Body of pancreas (tissue), 4 donors: Measurements from ENCODE around the gene ASAP2.

Source experiments
- POLR2A ChIP-seq, 3 donors: fragments of 450-650 bp; IDR thresholded peaks; one replicate each; pipeline ENCODE4 v1.6.1; 2016; ENCODE audit warnings: antibody characterized with exemption in 3 of 3, mild to moderate bottlenecking in 2 of 3
- TF ChIP-seq, protein P1 (sequence below), 7 experiments: fragments of 450-650 bp in 4 of 7; fragments of 200-600 bp in 3 of 7; sonication (generic) in 3 of 7; IDR thresholded peaks; one replicate each; pipeline ENCODE4 v1.5.1; 2016 to 2019; ENCODE audit warnings: antibody characterized with exemption in 7 of 7

DNA sequence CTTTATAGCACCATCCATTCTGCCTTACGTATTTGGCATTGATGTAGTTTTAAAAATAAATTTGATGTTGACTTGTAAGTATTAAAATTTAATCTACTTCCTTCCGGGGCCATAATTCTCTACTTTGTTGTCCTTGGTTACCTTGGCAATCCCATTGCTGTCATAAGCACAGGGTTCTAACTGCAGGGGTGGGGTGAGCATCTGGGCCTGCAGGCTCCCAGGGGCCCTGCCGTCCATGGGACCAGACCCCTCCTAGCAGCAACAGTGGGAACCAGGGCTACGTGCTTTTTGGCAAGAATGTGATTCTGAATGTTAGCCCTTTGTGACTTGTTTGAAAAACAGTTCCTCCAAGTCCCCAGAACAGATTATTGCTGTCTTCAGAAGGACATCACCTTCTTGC is 4.9 kb downstream of the ASAP2 start:
- no peak for TF ChIP-seq POLR2A (IDR thresholded peaks at IDR 0.05)
- TF ChIP-seq, protein P1, sequence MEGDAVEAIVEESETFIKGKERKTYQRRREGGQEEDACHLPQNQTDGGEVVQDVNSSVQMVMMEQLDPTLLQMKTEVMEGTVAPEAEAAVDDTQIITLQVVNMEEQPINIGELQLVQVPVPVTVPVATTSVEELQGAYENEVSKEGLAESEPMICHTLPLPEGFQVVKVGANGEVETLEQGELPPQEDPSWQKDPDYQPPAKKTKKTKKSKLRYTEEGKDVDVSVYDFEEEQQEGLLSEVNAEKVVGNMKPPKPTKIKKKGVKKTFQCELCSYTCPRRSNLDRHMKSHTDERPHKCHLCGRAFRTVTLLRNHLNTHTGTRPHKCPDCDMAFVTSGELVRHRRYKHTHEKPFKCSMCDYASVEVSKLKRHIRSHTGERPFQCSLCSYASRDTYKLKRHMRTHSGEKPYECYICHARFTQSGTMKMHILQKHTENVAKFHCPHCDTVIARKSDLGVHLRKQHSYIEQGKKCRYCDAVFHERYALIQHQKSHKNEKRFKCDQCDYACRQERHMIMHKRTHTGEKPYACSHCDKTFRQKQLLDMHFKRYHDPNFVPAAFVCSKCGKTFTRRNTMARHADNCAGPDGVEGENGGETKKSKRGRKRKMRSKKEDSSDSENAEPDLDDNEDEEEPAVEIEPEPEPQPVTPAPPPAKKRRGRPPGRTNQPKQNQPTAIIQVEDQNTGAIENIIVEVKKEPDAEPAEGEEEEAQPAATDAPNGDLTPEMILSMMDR (IDR thresholded peaks at IDR 0.05) = no peak
